SK-N-DZ (cell line): ENCODE measurements around the gene STIP1.

ENCODE experiments used
- DNase-seq: peaks from one replicate; pipeline ENCODE4 v3.0.0-alpha.2; 2015; ENCODE audit warnings: low spot score

STIP1 gene

DNA sequence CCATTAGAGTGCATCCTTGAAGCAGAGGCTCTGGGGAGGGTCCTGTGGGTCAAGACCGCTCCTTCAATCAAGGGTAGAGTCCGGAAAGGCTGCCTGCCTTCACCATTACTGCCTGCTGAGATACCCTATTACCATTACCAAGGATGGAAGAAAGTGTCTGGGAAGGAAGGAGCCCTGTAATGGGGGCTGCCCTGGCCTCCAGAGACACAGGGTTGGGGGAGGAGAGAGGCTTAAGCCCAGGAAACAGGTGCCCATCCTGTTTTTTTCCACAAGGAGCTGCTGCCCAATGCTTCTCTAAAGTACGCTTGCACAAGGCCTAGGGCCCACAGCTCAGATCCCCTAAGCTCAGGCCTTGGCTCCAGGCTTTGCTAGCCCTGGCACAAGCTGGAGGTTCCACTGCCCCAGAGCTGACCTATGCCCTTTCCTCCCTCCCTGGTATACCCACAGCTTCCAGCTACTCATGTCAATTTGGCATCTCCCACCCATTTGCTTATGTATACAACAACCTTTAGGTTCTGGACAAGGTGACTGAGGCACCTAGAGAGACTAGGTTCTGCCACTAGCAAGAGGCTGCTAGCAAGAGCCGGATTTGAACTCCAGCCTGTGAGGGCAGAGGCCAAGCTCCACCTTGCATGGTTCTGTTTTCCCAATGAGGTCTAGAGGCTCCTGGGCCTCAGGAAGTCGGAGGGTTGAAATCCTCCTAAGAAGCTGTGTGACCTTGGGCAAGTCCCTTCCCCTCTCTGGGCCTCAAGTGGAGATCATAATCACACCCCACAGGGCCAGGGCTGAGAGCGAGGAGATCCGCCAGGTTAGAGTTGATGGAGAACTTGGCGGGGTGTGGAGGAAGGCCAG is 63.8 kb downstream of the STIP1 start:
- DNase-seq = no peak

GRCh38 chr11:64250415-64251015 is 64.5 kb downstream of the STIP1 start:
- peak; percentile 54 for DNase-seq

GRCh38 chr11:64251016-64251752 is 65.2 kb downstream of the STIP1 start, which contains the start of gene PLCB3:
Gene PLCB3 (plus strand): TSS chr11:64251530. CDS start chr11:64251650, 120 bp downstream.
- DNase-seq = peak; percentile 72

DNA sequence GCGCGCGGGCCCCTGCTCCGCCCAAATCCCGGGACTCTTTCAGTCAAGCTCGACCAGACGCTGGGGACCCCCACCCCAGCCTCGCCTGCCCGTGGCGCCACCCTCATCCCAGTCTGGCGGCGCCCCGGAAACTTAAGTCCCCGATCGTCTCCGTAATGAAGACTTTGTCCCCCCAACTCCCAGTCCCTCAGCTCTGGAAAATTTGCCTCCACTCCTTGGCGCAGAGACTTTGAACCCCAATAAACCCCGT is 65.7 kb downstream of the STIP1 start:
- DNase-seq = no peak

GRCh38 chr11:64252003-64252872 is 66.3 kb downstream of the STIP1 start:
- no peak for DNase-seq

DNA sequence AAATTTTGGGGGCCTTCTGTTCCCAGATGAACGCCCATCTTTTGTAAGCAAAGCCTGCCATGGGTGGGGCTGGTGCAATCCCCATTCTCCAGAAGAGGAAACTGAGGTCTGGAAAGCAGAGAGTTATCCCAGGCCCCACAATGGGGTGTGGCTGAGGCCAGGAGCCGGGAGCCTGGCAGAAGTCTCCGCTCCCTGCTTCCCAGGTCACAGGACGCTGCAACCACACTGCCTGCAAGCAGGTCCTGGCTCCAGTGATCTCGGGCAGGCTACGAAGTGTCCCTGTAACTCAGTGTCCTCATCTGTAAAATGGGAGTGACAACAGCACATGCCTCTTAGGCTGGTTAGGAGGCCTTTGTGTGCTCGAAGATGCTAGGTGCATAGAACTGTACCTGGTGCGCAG is 67.1 kb downstream of the STIP1 start:
- no peak for DNase-seq

GRCh38 chr11:64253481-64253880 is 67.5 kb downstream of the STIP1 start:
- no peak for DNase-seq
